PC-3 (cell line): ENCODE data around the gene LRRFIP1. TPM values are rescaled to one million over a fixed set of nuclear protein-coding genes. Genes with fewer than 3 reads are reported as not detected.

Experiments used
- ATAC-seq: fragments of 200-7000 bp; cut with Tn5 transposase; 2 replicates; pipeline ENCODE4 v1.9.1; 2020; ENCODE audit warnings: mild to moderate bottlenecking, moderate library complexity
- BruUV-seq: library from RNA; stranded (reverse); fragments of 400-500 nt; replicated peaks from 2 replicates; lab custom pipeline; 2021; lab: Mats Ljungman, UMichigan
- CTCF ChIA-PET: fragments of 300-600 bp; sonication (Branson Sonifier 250); formaldehyde crosslinking; loops from one replicate; lab custom pipeline; 2022; ENCODE audit warnings: antibody characterized with exemption; lab: Charles Lee
- POLR2A ChIA-PET: fragments of 300-600 bp; sonication (Branson Sonifier 250); formaldehyde crosslinking; loops from one replicate; lab custom pipeline; 2022; ENCODE audit warnings: antibody characterized with exemption; ENCODE audit not compliant: unreplicated experiment; lab: Charles Lee
- DNase-seq: peaks from one replicate; pipeline ENCODE4 v3.0.0-alpha.2; 2015
- H2AFZ ChIP-seq: fragments of 300-600 bp; sonication (generic); 2 replicates; pipeline ENCODE4 v1.6.0; 2016; ENCODE audit warnings: antibody characterized with exemption, low read length
- H3F3A ChIP-seq: fragments of 300-600 bp; sonication (generic); one replicate; pipeline ENCODE4 v1.6.0; 2017; ENCODE audit warnings: antibody characterized with exemption, low read length, control low read depth, mild to moderate bottlenecking; ENCODE audit not compliant: unreplicated experiment
- H3K27ac ChIP-seq: fragments of 300-600 bp; sonication (generic); 2 replicates; pipeline ENCODE4 v1.5.1; 2016; ENCODE audit warnings: mild to moderate bottlenecking, low read length
- H3K27me3 ChIP-seq: fragments of 300-600 bp; sonication (generic); 2 replicates; pipeline ENCODE4 v1.6.1; 2016; ENCODE audit warnings: low read length, mixed read lengths
- H3K36me3 ChIP-seq: fragments of 300-600 bp; sonication (generic); 2 replicates; pipeline ENCODE4 v1.6.1; 2016; ENCODE audit warnings: low read depth, mixed run types, low read length, mixed read lengths
- H3K4me1 ChIP-seq: fragments of 300-600 bp; sonication (generic); 2 replicates; pipeline ENCODE4 v1.5.1; 2016; ENCODE audit warnings: low read length; ENCODE audit not compliant: insufficient read depth
- H3K4me2 ChIP-seq: fragments of 300-600 bp; sonication (generic); 2 replicates; pipeline ENCODE4 v1.6.0; 2016; ENCODE audit warnings: low read length
- H3K4me3 ChIP-seq: fragments of 300-600 bp; sonication (generic); 2 replicates; pipeline ENCODE4 v1.5.1; 2016; ENCODE audit warnings: mild to moderate bottlenecking, low read length, mixed read lengths
- H3K79me2 ChIP-seq: fragments of 300-600 bp; sonication (generic); 2 replicates; pipeline ENCODE4 v1.6.1; 2017; ENCODE audit warnings: low read length, mixed read lengths
- H3K9ac ChIP-seq: fragments of 300-600 bp; sonication (generic); 2 replicates; pipeline ENCODE4 v1.6.0; 2016; ENCODE audit warnings: mild to moderate bottlenecking, low read length
- H3K9me2 ChIP-seq: fragments of 300-600 bp; sonication (generic); replicated peaks from 2 replicates; pipeline ENCODE4 v1.6.1; 2016; ENCODE audit warnings: mixed run types, low read length, mixed read lengths
- H3K9me3 ChIP-seq: fragments of 300-600 bp; sonication (generic); 2 replicates; pipeline ENCODE4 v1.6.1; 2016; ENCODE audit warnings: low read length, mixed read lengths
- H4K20me1 ChIP-seq: fragments of 300-600 bp; sonication (generic); 2 replicates; pipeline ENCODE4 v1.6.1; 2016; ENCODE audit warnings: low read length, mixed read lengths
- EZH2 ChIP-seq: fragments of 300-600 bp; sonication (generic); IDR thresholded peaks from one replicate; pipeline ENCODE4 v1.6.1; 2017; ENCODE audit warnings: antibody characterized with exemption, mild to moderate bottlenecking, low read length; ENCODE audit not compliant: unreplicated experiment
- EZH2phosphoT487 ChIP-seq: fragments of 300-600 bp; sonication (generic); IDR thresholded peaks from 2 replicates; pipeline ENCODE4 v1.6.1; 2018; ENCODE audit warnings: mild to moderate bottlenecking, antibody characterized with exemption, low read length, borderline replicate concordance
- intact Hi-C: fragments of 100-400 bp; cut with micrococcal nuclease; formaldehyde crosslinking; loops from 2 replicates; pipeline ENCODE4 v1.9.0; 2023
- total RNA-seq: library from RNA; depleted of rRNA; stranded (reverse); fragments of >200 nt; gene quantifications from 2 replicates; pipeline ENCODE4 v1.2.3, GENCODE V29; 2014
- TF ChIP-seq, protein P1 (sequence below): fragments of 300-600 bp; sonication (generic); conservative IDR thresholded peaks from 2 replicates; pipeline ENCODE4 v1.5.1; 2017; ENCODE audit warnings: antibody characterized with exemption, low read depth, mild to moderate bottlenecking, low read length

Gene LRRFIP1
- total RNA-seq, 1 experiment from 2014 or later: 87.8 TPM

DNA sequence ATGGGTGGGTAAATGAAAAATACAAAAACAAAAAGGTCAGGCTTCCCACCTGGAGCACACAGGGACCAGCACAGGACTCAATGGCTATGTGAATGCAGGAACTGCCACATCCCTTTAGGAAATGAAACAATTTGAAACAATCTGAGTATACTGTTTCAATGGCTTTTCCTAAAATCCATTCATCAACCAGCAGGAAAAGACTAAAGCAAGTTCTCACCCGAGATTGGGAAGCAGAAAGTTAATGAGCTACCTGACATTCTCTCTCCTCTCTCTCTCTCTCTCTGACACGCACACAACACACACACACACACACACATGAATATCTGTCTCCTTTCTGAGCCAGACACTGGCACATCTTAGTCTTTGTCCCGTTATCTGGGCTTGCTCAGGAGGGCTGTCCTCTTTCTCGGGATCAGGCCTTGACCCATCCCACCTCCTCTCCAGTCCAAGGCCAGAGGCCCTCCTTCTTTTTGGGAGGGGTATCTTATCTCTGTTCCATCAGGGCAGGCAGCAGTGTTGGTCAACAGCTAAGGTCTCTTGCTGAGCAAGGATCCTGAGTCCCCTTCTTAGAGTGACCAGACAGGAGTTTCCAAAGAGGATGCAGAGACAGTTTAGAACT lies 11.6 kb upstream of the LRRFIP1 start:
- intact Hi-C loops: no loop called here
- no peaks in the 10 kb centered on the region for H3K27me3 ChIP-seq
- no peaks in the 10 kb centered on the region for H3K9me3 ChIP-seq
- peaks cover 7% of the 10 kb centered on the region; the same call in 1 of the 2 replicates for H3K4me1 ChIP-seq
- H4K20me1 ChIP-seq: no peaks in the 10 kb centered on the region
- H3K27ac ChIP-seq: no peak overlapping the region
- no peak overlapping the region for H3K9ac ChIP-seq
- no TSS peak for BruUV-seq
- H3K4me2 ChIP-seq: no peak overlapping the region
- ChIA-PET CTCF (no interaction called here), POLR2A (no interaction called here)
- TF ChIP-seq EZH2phosphoT487 (no peak), EZH2 (no peak)
- TF ChIP-seq, protein P1, sequence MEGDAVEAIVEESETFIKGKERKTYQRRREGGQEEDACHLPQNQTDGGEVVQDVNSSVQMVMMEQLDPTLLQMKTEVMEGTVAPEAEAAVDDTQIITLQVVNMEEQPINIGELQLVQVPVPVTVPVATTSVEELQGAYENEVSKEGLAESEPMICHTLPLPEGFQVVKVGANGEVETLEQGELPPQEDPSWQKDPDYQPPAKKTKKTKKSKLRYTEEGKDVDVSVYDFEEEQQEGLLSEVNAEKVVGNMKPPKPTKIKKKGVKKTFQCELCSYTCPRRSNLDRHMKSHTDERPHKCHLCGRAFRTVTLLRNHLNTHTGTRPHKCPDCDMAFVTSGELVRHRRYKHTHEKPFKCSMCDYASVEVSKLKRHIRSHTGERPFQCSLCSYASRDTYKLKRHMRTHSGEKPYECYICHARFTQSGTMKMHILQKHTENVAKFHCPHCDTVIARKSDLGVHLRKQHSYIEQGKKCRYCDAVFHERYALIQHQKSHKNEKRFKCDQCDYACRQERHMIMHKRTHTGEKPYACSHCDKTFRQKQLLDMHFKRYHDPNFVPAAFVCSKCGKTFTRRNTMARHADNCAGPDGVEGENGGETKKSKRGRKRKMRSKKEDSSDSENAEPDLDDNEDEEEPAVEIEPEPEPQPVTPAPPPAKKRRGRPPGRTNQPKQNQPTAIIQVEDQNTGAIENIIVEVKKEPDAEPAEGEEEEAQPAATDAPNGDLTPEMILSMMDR: no peak
- ATAC-seq: no peak
- H3K4me3 ChIP-seq: no peak overlapping the region
- H3K79me2 ChIP-seq: no peaks in the 10 kb centered on the region
- DNase-seq: no peak
- H3F3A ChIP-seq: no peaks in the 10 kb centered on the region
- H3K36me3 ChIP-seq: no peaks in the 10 kb centered on the region
- H2AFZ ChIP-seq: no peak overlapping the region
- H3K9me2 ChIP-seq: no peaks in the 10 kb centered on the region

DNA sequence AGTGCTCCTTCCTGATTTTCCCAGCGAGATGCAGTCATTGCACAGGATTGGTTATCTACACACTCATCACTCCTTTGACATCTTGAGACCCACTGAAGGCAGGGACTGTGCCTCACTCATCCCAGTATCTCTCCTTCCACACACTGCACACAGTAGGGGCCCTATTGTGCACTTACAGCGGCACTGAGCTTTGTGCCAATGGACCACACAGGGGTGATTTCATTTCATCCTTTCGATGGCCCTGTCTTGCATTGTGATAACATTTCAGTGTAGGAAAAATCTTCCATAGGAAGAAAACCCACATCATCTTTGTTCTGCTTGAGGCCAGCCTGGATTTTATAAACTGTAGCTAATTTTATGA lies 11.0 kb upstream of the LRRFIP1 start:
- no peaks in the 10 kb centered on the region for H4K20me1 ChIP-seq
- H3K4me2 ChIP-seq: no peak overlapping the region
- H3K9ac ChIP-seq: no peak overlapping the region
- no peaks in the 10 kb centered on the region for H3K9me2 ChIP-seq
- H3F3A ChIP-seq: no peaks in the 10 kb centered on the region
- no peaks in the 10 kb centered on the region for H3K27me3 ChIP-seq
- no peaks in the 10 kb centered on the region for H3K36me3 ChIP-seq
- H2AFZ ChIP-seq: no peak overlapping the region
- no peak for TF ChIP-seq EZH2
- no peak for TF ChIP-seq EZH2phosphoT487
- TF ChIP-seq, protein P1: no peak
- no peak overlapping the region for H3K27ac ChIP-seq
- no peak overlapping the region for H3K4me3 ChIP-seq
- no peaks in the 10 kb centered on the region for H3K79me2 ChIP-seq
- intact Hi-C loops: no loop called here
- ChIA-PET CTCF (no interaction called here), POLR2A (no interaction called here)
- no TSS peak for BruUV-seq
- H3K4me1 ChIP-seq: peaks cover 7% of the 10 kb centered on the region; the same call in 1 of the 2 replicates
- DNase-seq (no peak), ATAC-seq (no peak; the same call in 1 of the 2 replicates)
- no peaks in the 10 kb centered on the region for H3K9me3 ChIP-seq

DNA sequence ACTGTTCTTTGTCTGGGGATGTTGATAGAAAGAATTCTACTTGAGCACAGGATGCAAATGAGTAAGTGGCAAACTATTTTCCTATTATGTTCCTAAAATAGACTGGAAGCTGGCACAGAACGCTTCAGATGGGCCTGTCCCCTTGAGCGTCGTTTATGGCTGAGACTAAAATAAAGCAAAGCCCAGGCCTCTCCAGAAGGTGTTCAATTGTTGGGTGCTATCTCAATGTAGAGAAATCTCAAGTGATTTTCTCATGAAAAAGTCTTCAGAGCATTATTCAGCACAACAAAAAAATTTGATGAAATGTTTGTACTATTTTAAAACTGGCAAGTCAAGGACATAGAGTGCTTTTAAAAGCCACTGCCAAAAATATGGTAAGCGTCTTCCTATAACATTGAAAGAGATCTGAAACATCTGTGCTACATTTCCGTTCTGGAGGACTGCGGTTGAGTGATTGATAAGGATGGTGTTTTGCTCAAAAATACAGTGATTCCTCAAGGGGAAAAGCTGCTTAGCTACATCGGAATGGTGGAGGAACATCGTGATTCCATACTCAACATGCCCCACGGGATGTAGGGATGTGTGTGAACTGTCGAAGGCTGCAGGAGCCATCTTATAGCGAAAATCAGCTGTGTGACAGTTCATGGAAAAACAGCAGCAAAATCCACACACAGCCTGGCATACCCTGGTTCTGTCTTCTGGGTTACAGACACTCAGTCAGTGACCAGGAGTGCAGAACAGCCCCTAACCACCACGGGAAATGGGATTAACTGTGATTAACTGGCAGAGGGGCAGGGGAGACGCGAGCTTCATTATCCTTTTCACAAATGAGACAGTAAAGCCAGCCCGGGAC lies 10.4 kb upstream of the LRRFIP1 start:
- DNase-seq (peak; percentile 28), ATAC-seq (peak; percentile 85)
- Histone ChIP-seq H3K4me3 (no peak overlapping the region), H3K9ac (no peak overlapping the region), H3K79me2 (no peaks in the 10 kb centered on the region), H3K9me2 (no peaks in the 10 kb centered on the region), H2AFZ (no peak overlapping the region), H3K4me2 (no peak overlapping the region), H3K27ac (no peak overlapping the region), H4K20me1 (no peaks in the 10 kb centered on the region), H3K4me1 (peaks cover 7% of the 10 kb centered on the region; the same call in 1 of the 2 replicates), H3K27me3 (no peaks in the 10 kb centered on the region), H3K36me3 (no peaks in the 10 kb centered on the region), H3F3A (no peaks in the 10 kb centered on the region), H3K9me3 (no peaks in the 10 kb centered on the region)
- BruUV-seq: no TSS peak
- CTCF ChIA-PET: no interaction called here
- intact Hi-C loops: no loop called here
- TF ChIP-seq EZH2phosphoT487: no peak
- POLR2A ChIA-PET: no interaction called here
